T-cell (primary cell): ENCODE data around the gene KCTD7. TPM values are rescaled to one million over a fixed set of nuclear protein-coding genes. Genes with fewer than 3 reads are reported as not detected.
A peak's percentile ranks its signal among the peaks of the same experiment; 100 is the strongest.
"Not testable (repeated sequence)": the region's sequence is repeated elsewhere in the genome, so short reads cannot be mapped to it uniquely, and the experiment has no call there.

ENCODE experiments used
- ATAC-seq, 4 experiments: fragments of 200-7000 bp in 3 of 4; fragments of 150-1000 bp in 1 of 4; cut with Tn5 transposase; replicated peaks in 1 of 4; 1 replicate in 3 of 4; 2 replicates in 1 of 4; pipeline ENCODE4 v1.10.0; 2021; ENCODE audit warnings: moderate library complexity in 3 of 4, mild to moderate bottlenecking in 2 of 4, moderate number of reproducible peaks in 1 of 4
- CTCF ChIA-PET, 2 donors: fragments of 300-600 bp; sonication (Branson Sonifier 250); formaldehyde crosslinking; loops; one replicate each; lab custom pipeline; 2022; ENCODE audit warnings: antibody characterized with exemption in 2 of 2; lab: Charles Lee
- POLR2A ChIA-PET, 2 donors: fragments of 300-600 bp; sonication (Branson Sonifier 250); formaldehyde crosslinking; loops; one replicate each; lab custom pipeline; 2022; ENCODE audit warnings: antibody characterized with exemption in 2 of 2; lab: Charles Lee
- DNase-seq, 35 experiments: peaks; one replicate each; pipeline versions ENCODE4 v3.0.0 to v3.0.0-alpha.2; 2013 to 2023
- H3K27ac ChIP-seq: one replicate; pipeline ENCODE4 v1.5.1; 2013; ENCODE audit warnings: low read length
- H3K27me3 ChIP-seq, 2 experiments: replicated peaks in 1 of 2; 1 replicate in 1 of 2; 2 replicates in 1 of 2; pipeline versions ENCODE4 v1.6.1 to v1.7.0; 2013; ENCODE audit warnings: low read length in 1 of 2, mixed read lengths in 1 of 2; ENCODE audit not compliant: control insufficient read depth in 2 of 2, insufficient read depth in 2 of 2; ENCODE audit errors: extremely low read depth in 1 of 2
- H3K36me3 ChIP-seq, 2 donors: 1 replicate in 1 of 2; 2 replicates in 1 of 2; pipeline versions ENCODE4 v1.6.1 to v1.7.0; 2013; ENCODE audit warnings: low read length in 1 of 2; ENCODE audit not compliant: control insufficient read depth in 2 of 2, insufficient read depth in 1 of 2; ENCODE audit errors: extremely low read depth in 1 of 2
- H3K4me1 ChIP-seq, 2 experiments: 1 replicate in 1 of 2; 2 replicates in 1 of 2; pipeline versions ENCODE4 v1.6.1 to v1.7.0; 2013; ENCODE audit warnings: low read length in 2 of 2, mixed read lengths in 1 of 2; ENCODE audit not compliant: insufficient read depth in 2 of 2, control insufficient read depth in 1 of 2; ENCODE audit errors: extremely low read depth in 1 of 2
- H3K4me3 ChIP-seq, 2 donors: 1 replicate in 1 of 2; 2 replicates in 1 of 2; pipeline versions ENCODE4 v1.5.1 to v1.7.0; 2013; ENCODE audit warnings: mild to moderate bottlenecking in 2 of 2, low read length in 1 of 2, moderate library complexity in 1 of 2; ENCODE audit not compliant: control insufficient read depth in 1 of 2; ENCODE audit errors: extremely low read depth in 1 of 2
- H3K9me3 ChIP-seq: 2 replicates; pipeline ENCODE4 v1.7.0; 2013
- H3K27ac Mint-ChIP-seq, 2 donors: one replicate each; pipeline ENCODE4 v1.8.0; 2020 to 2021; ENCODE audit warnings: mild to moderate bottlenecking in 2 of 2, mixed read lengths in 2 of 2
- H3K27me3 Mint-ChIP-seq, 2 donors: one replicate each; pipeline ENCODE4 v1.8.0; 2021 to 2022; ENCODE audit warnings: mixed read lengths in 2 of 2
- H3K36me3 Mint-ChIP-seq: one replicate; pipeline ENCODE4 v1.8.0; 2021; ENCODE audit warnings: mixed read lengths
- H3K4me1 Mint-ChIP-seq, 3 donors: one replicate each; pipeline ENCODE4 v1.8.0; 2020 to 2022; ENCODE audit warnings: mixed read lengths in 3 of 3, mild to moderate bottlenecking in 1 of 3
- H3K4me3 Mint-ChIP-seq, 3 donors: one replicate each; pipeline ENCODE4 v1.8.0; 2020 to 2022; ENCODE audit warnings: mild to moderate bottlenecking in 3 of 3, mixed read lengths in 3 of 3, moderate library complexity in 3 of 3
- H3K9me3 Mint-ChIP-seq, 3 donors: one replicate each; pipeline ENCODE4 v1.8.0; 2020 to 2022; ENCODE audit warnings: mixed read lengths in 3 of 3
- WGBS: methylation state at CpG from one replicate; pipeline ENCODE4 v1.1.5; 2013; ENCODE audit warnings: missing lambda C conversion rate; ENCODE audit not compliant: insufficient coverage; 5-methylcytosine and 5-hydroxymethylcytosine counted together
- total RNA-seq, 35 experiments: library from RNA in 6 of 35; stranded (reverse) in 6 of 35; fragments of 120-200 nt in 1 of 35; gene quantifications; one replicate each; pipeline versions ENCODE4 v1.2.1 to v1.2.4 and lab custom pipeline; 2013 to 2026

The KCTD7 gene
- total RNA-seq, result 10 to 100 TPM; 23.1 to 44.3 (median 39.3) TPM
- 28.5 TPM for total RNA-seq (2013)
- 5.1 to 78.2 (median 27.7) reads per million in 29 experiments for total RNA-seq (lab: John Stamatoyannopoulos, UW)

GRCh38 chr7:66628361-66629221 is at the start of gene KCTD7:
Gene KCTD7 (plus strand): TSS chr7:66628881. CDS start chr7:66629065, 184 bp downstream.
- Histone ChIP-seq H3K27ac (peak within 1 kb of the TSS; percentile 78), H3K9me3 (no peaks in the 10 kb centered on the region), H3K4me3 (peak within 1 kb of the TSS; percentile 62 to 95), H3K4me1 (peaks cover 23 to 53% of the 10 kb centered on the region in 2 experiments), H3K36me3 (peaks cover 4 to 7% of the 10 kb centered on the region in 2 donors), H3K27me3 (no peaks in the 10 kb centered on the region)
- ChIA-PET CTCF (interaction anchor here in 1 of 2 donors (0.6 to 1.5 kb wide), 2 partner anchors 25 to 143 kb away, joined by 3 read pairs; no protein-coding TSS in a partner anchor), POLR2A (interaction anchor here (0.6 to 2.5 kb wide), 12 partner anchors 14 to 877 kb away, joined by 3 to 14 read pairs (median 4); no protein-coding TSS in a partner anchor)
- Mint-ChIP-seq H3K27me3 (no peaks in the 10 kb centered on the region), H3K9me3 (no peaks in the 10 kb centered on the region), H3K4me3 (peak within 1 kb of the TSS; percentile 75 to 89 (median 88)), H3K36me3 (peaks cover 8% of the 10 kb centered on the region), H3K4me1 (peaks cover 43 to 48% (median 47%) of the 10 kb centered on the region in 3 donors), H3K27ac (peak within 1 kb of the TSS; percentile 89 to 91)
- ATAC-seq (peak; percentile 92 to 95 (median 93)), DNase-seq (peak; percentile 80 to 97 (median 94))
- under 1% methylated on average over 67 of the region's 93 CpGs for WGBS

GRCh38 chr7:66580380-66580779 is 48.3 kb upstream of the KCTD7 start:
- DNase-seq, H3K4me1 ChIP-seq, H3K27me3 ChIP-seq, ATAC-seq, POLR2A ChIA-PET, H3K9me3 ChIP-seq, H3K4me3 Mint-ChIP-seq, H3K27me3 Mint-ChIP-seq, H3K27ac ChIP-seq, H3K36me3 ChIP-seq, H3K27ac Mint-ChIP-seq, H3K4me3 ChIP-seq, H3K9me3 Mint-ChIP-seq, CTCF ChIA-PET: not testable (repeated sequence)
- peaks cover 28% of the 10 kb centered on the region for H3K36me3 Mint-ChIP-seq
- H3K4me1 Mint-ChIP-seq, result peaks cover 44 to 78% (median 76%) of the 10 kb centered on the region in 3 donors
- no CpG with 5 or more reads among the region's 1 CpG for WGBS

- DNase-seq, H3K27me3 Mint-ChIP-seq, H3K9me3 Mint-ChIP-seq, H3K4me3 ChIP-seq, H3K27me3 ChIP-seq, H3K4me1 ChIP-seq, H3K9me3 ChIP-seq, H3K4me3 Mint-ChIP-seq, H3K27ac Mint-ChIP-seq, H3K36me3 ChIP-seq, H3K27ac ChIP-seq, ATAC-seq, POLR2A ChIA-PET: not testable (repeated sequence)
- CTCF ChIA-PET, result interaction anchor here in 1 of 2 donors (0.6 kb wide), 1 partner anchor 21 kb away, joined by 3 read pairs; no protein-coding TSS in a partner anchor
- WGBS, result 100% methylated on average over 2 of the region's 4 CpGs
- H3K4me1 Mint-ChIP-seq, result peaks cover 39 to 76% (median 74%) of the 10 kb centered on the region in 3 donors
- H3K36me3 Mint-ChIP-seq, result peaks cover 23% of the 10 kb centered on the region
Measured at GRCh38 chr7:66582816-66583489, 45.7 kb upstream of the KCTD7 start.

- H3K4me1 Mint-ChIP-seq, result peaks cover 33 to 75% (median 73%) of the 10 kb centered on the region in 3 donors
- CTCF ChIA-PET, result interaction anchor here in 1 of 2 donors (0.6 kb wide), 1 partner anchor 21 kb away, joined by 3 read pairs; no protein-coding TSS in a partner anchor
- no peak for ATAC-seq
Measured at GRCh38 chr7:66583490-66584110, 45.1 kb upstream of the KCTD7 start.

GRCh38 chr7:66586181-66586580 is 42.5 kb upstream of the KCTD7 start:
- Mint-ChIP-seq H3K27ac (no peak overlapping the region), H3K4me1 (peaks cover 51 to 81% (median 79%) of the 10 kb centered on the region in 3 donors), H3K9me3 (no peaks in the 10 kb centered on the region), H3K4me3 (no peak overlapping the region), H3K27me3 (no peaks in the 10 kb centered on the region), H3K36me3 (peaks cover 20% of the 10 kb centered on the region)
- no CpG with 5 or more reads among the region's 1 CpG for WGBS
- Histone ChIP-seq H3K36me3 (peaks cover 6 to 7% of the 10 kb centered on the region in 2 donors), H3K9me3 (no peaks in the 10 kb centered on the region), H3K27ac (no peak overlapping the region), H3K27me3 (no peaks in the 10 kb centered on the region), H3K4me1 (peaks cover 6 to 22% of the 10 kb centered on the region in 2 experiments), H3K4me3 (no peak overlapping the region)
- ChIA-PET POLR2A (interaction anchor here in 1 of 2 donors (0.7 kb wide), 1 partner anchor 161 kb away, joined by 3 read pairs; no protein-coding TSS in a partner anchor), CTCF (no interaction called here)
- ATAC-seq, result no peak
- DNase-seq, result no peak

More at GRCh38 chr7:66583490-66584110, 45.1 kb upstream of the KCTD7 start:
- no peak for DNase-seq
- Histone ChIP-seq H3K27ac (no peak overlapping the region), H3K9me3 (no peaks in the 10 kb centered on the region), H3K27me3 (no peaks in the 10 kb centered on the region), H3K36me3 (peaks cover 6 to 7% of the 10 kb centered on the region in 2 donors), H3K4me3 (no peak overlapping the region), H3K4me1 (peaks cover 2 to 3% of the 10 kb centered on the region in 2 experiments)
- no CpG with 5 or more reads among the region's 2 CpGs for WGBS
- H3K4me3 Mint-ChIP-seq, result no peak overlapping the region
- peaks cover 18% of the 10 kb centered on the region for H3K36me3 Mint-ChIP-seq
- no peak overlapping the region for H3K27ac Mint-ChIP-seq
- no peaks in the 10 kb centered on the region for H3K27me3 Mint-ChIP-seq
- POLR2A ChIA-PET, result no interaction called here
- H3K9me3 Mint-ChIP-seq, result no peaks in the 10 kb centered on the region
